ENCODE data around the gene SPRYD3. TPM values are rescaled to one million over a fixed set of nuclear protein-coding genes. Genes with fewer than 3 reads are reported as not detected.

The SPRYD3 gene
- total RNA-seq, 4 donors from 2014 or later, result 27.8 to 38.7 (median 34.8) TPM

DNA sequence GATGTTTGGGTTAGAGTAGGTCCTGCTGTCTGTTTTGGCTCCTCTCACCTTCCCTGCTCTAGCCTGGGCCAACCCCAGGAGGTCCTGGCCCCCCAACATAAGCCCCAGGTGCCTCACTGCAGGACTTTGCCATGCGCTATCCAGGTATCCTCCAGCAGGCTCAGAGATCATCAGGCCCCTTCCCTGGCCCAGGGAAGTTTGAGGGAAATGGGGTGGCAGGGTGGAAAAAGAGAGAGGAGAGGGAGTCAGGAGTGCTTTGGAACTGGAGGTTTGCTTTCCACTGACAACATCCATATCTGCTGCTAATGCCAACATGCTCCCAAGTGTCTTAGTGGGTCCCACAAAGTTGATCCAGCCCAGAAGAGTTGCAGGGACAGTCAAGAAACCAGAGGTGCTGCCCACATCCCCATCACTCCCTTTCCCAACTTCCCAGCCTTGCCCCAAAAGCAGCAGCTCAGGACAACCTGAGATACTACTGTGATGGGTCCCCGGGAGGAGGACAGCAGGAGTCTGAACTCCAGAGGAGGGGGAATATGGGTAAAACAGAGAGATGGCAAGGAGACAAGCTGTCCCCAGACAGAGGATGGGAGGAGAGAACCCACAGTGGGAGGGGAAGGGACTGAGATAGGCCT lies 28.6 kb downstream of the SPRYD3 start:
- H3K9me3 ChIP-seq, result no peaks in the 10 kb centered on the region
- peak overlapping the region; percentile 77 to 94 (median 92) for H3K27ac ChIP-seq
- TF ChIP-seq, protein P1, sequence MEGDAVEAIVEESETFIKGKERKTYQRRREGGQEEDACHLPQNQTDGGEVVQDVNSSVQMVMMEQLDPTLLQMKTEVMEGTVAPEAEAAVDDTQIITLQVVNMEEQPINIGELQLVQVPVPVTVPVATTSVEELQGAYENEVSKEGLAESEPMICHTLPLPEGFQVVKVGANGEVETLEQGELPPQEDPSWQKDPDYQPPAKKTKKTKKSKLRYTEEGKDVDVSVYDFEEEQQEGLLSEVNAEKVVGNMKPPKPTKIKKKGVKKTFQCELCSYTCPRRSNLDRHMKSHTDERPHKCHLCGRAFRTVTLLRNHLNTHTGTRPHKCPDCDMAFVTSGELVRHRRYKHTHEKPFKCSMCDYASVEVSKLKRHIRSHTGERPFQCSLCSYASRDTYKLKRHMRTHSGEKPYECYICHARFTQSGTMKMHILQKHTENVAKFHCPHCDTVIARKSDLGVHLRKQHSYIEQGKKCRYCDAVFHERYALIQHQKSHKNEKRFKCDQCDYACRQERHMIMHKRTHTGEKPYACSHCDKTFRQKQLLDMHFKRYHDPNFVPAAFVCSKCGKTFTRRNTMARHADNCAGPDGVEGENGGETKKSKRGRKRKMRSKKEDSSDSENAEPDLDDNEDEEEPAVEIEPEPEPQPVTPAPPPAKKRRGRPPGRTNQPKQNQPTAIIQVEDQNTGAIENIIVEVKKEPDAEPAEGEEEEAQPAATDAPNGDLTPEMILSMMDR (IDR thresholded peaks at IDR 0.05), result no peak
- TF ChIP-seq POLR2A (IDR thresholded peaks at IDR 0.05), result no peak
- DNase-seq, result no peak
- H3K4me3 ChIP-seq, result peak overlapping the region; percentile 30 to 65 (median 52)
- H3K4me1 ChIP-seq, result peaks cover 8 to 57% (median 18%) of the 10 kb centered on the region in 4 donors
- H3K27me3 ChIP-seq, result no peaks in the 10 kb centered on the region
- H3K36me3 ChIP-seq, result no peaks in the 10 kb centered on the region

DNA sequence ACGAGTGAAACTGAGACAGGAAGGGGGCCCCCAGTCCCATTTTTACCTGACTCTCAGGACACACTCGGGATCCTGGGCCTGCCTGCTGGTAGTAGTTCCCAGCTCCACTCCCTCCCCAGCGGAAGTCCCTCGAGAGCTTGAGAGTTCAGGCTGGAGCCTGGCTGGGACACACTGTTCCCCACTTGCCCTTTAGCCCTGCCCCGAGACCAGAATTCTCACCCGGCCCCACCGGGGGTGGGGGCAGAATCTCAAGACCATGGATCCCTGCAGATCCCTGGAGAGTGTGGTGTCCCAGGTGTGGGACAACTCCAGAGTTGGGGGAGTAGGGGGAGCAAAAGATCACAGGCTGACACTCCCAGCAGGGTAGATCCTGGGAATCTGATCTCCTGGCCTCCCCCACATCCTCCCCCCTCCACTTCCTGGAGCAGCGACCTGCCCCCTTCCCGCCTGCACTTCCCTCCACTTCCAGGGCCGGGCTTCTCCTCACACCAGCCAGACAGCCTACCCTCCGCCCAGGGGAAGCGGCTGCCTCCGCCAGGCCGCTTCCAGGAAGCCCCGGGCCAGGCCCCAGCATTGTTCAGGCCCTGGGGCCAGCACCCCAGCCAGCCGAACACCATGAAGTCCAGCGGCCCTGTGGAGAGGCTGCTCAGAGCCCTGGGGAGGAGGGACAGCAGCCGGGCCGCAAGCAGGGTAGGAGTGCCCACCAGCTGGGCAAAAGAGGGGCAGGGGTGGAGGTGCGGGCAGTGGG lies 29.4 kb downstream of the SPRYD3 start, which contains the start of gene TNS2:
Gene TNS2 (plus strand): TSS at position 495 of the 748 bp plus-strand sequence. CDS start 121 bp downstream, at position 616.
- H3K4me1 ChIP-seq, result peaks cover 8 to 65% (median 18%) of the 10 kb centered on the region in 4 donors
- H3K4me3 ChIP-seq, result peak within 1 kb of the TSS; percentile 30 to 65 (median 52)
- DNase-seq, result peak in 2 of 3 donors; percentile 85

DNA sequence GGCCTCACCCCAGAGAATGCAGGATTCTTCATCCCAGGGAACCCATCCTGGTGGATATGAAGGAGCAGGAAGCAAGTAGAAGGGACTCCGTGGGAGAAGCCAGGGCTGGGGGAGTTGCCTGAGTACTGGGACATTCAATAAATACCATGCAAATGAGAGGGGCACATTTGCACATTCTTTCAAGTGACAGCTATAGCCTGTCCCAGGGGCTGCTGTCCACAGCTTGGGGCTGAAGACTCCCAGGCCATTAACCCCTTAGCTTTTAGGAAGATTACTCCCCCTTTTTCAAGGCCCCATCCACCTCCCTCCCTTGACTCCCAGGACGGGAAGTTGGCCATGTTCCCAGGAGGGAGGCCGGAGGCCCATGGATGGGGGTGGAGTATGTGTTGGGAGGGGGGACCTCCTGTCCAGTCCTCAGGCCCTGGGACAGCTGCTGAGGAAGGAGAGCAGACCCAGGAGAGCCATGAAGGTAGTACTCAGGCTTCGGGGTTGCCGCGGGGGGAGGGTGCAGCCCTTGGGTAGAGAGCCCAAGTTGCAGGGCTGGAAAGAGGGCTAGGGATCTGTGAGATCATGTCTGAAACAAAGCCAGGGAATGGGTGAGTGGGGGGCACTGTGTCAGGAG lies 30.3 kb downstream of the SPRYD3 start:
- Histone ChIP-seq H3K4me1 (peaks cover 8 to 70% (median 17%) of the 10 kb centered on the region in 4 donors), H3K27ac (peak overlapping the region; percentile 77 to 94 (median 92)), H3K36me3 (no peaks in the 10 kb centered on the region), H3K9me3 (no peaks in the 10 kb centered on the region), H3K27me3 (no peaks in the 10 kb centered on the region), H3K4me3 (peak overlapping the region; percentile 30 to 65 (median 52))
- DNase-seq, result peak in 2 of 3 donors; percentile 64 to 66
- TF ChIP-seq, protein P1 (IDR thresholded peaks at IDR 0.05), result no peak
- no peak for TF ChIP-seq POLR2A (IDR thresholded peaks at IDR 0.05)

More for the DNA sequence above, 29.4 kb downstream of the SPRYD3 start, which contains the start of gene TNS2:
- H3K27me3 ChIP-seq, result no peaks in the 10 kb centered on the region
- no peaks in the 10 kb centered on the region for H3K9me3 ChIP-seq
- TF ChIP-seq POLR2A (IDR thresholded peaks at IDR 0.05), result peak in 1 of 2 donors; percentile 63
- TF ChIP-seq, protein P1 (IDR thresholded peaks at IDR 0.05), result no peak
- H3K27ac ChIP-seq, result peak within 1 kb of the TSS; percentile 77 to 94 (median 92)
- H3K36me3 ChIP-seq, result no peaks in the 10 kb centered on the region

DNA sequence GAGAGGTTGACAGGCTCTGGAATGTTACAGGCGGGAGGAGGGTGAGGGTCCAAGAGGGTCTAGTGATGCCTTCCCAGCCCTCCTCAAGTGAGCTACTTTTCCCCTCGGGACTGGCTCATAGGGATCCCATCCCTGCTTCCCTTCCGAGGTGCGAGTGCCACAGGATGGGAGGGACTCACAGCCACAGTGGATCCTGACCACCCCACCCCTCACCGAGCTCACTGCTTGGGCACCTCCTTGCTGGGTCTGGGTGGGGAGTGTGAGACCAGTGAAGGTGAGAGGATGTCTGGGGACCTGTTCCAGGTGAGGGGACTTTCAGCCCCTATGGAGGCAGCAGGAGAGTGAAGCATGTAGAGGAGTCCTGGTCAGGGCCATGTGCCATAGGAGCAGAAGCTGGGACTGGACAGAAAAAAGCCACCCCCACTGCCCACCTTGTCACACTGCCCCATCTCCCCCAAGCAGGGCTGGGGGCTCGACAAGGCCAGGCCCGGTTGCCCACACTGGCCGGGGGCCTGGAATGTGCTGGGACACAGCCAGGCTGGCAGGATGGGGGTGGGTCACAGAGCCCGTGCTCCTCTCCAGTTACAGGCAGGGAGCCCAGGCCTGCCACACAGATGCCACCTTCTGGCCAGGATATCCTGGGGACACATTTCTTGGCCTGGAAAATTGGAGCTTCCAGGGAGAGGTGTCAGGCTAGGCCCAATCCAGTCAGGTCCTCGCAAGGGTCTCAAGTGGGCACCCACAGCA lies 31.0 kb downstream of the SPRYD3 start:
- DNase-seq, result peak in 2 of 3 donors; percentile 62 to 73
- Histone ChIP-seq H3K9me3 (no peaks in the 10 kb centered on the region), H3K27ac (peak overlapping the region; percentile 77 to 94 (median 92)), H3K36me3 (no peaks in the 10 kb centered on the region), H3K27me3 (no peaks in the 10 kb centered on the region), H3K4me3 (peak overlapping the region; percentile 42 to 66 (median 62)), H3K4me1 (peaks cover 8 to 68% (median 13%) of the 10 kb centered on the region in 4 donors)
- TF ChIP-seq, protein P1 (IDR thresholded peaks at IDR 0.05), result peak in 3 of 6 experiments; percentile 21 to 41 (median 39)
- no peak for TF ChIP-seq POLR2A (IDR thresholded peaks at IDR 0.05)

All from Peyer's patch (tissue), 4 donors.